ENCODE results near the gene SCG3.

The SCG3 gene

GRCh38 chr15:51680321-51680720 lies 982 bp upstream of the SCG3 start:
- DNase-seq: no peak

- DNase-seq: no peak
These were observed 6.3 kb downstream of the SCG3 start for GRCh38 chr15:51687565-51687964.

- no peak for DNase-seq
These were observed 7.6 kb downstream of the SCG3 start for GRCh38 chr15:51688863-51689262.

GRCh38 chr15:51692154-51692553 lies 10.9 kb downstream of the SCG3 start:
- peak; percentile 92 for DNase-seq

- no peak for DNase-seq
These were observed 15.3 kb downstream of the SCG3 start for GRCh38 chr15:51696566-51696965.

- DNase-seq: peak; percentile 38
These were observed 15.9 kb downstream of the SCG3 start for GRCh38 chr15:51697163-51697562.

GRCh38 chr15:51699373-51699772 lies 18.1 kb downstream of the SCG3 start:
- no peak for DNase-seq

GRCh38 chr15:51702710-51703109 lies 21.4 kb downstream of the SCG3 start:
- DNase-seq: no peak

GRCh38 chr15:51706291-51706690 lies 25.0 kb downstream of the SCG3 start:
- no peak for DNase-seq

GRCh38 chr15:51706926-51707608 lies 25.8 kb downstream of the SCG3 start:
- DNase-seq: no peak

GRCh38 chr15:51708013-51708412 lies 26.7 kb downstream of the SCG3 start:
- DNase-seq: no peak

GRCh38 chr15:51709031-51709430 lies 27.7 kb downstream of the SCG3 start:
- peak; percentile 77 for DNase-seq

- no peak for DNase-seq
These were observed 32.9 kb downstream of the SCG3 start for GRCh38 chr15:51714162-51714561.

GRCh38 chr15:51714911-51715310 lies 33.6 kb downstream of the SCG3 start:
- DNase-seq: no peak

GRCh38 chr15:51718219-51718618 lies 36.9 kb downstream of the SCG3 start:
- no peak for DNase-seq

- no peak for DNase-seq
These were observed 37.4 kb downstream of the SCG3 start for GRCh38 chr15:51718746-51719145.

- DNase-seq: no peak
These were observed 39.1 kb downstream of the SCG3 start for GRCh38 chr15:51720201-51720995.

- DNase-seq: peak; percentile 18
These were observed 40.1 kb downstream of the SCG3 start for GRCh38 chr15:51721199-51721960.

- no peak for DNase-seq
These were observed 42.9 kb downstream of the SCG3 start for GRCh38 chr15:51724199-51724598.

- no peak for DNase-seq
These were observed 43.4 kb downstream of the SCG3 start for GRCh38 chr15:51724673-51725072.

GRCh38 chr15:51726302-51727073 lies 45.2 kb downstream of the SCG3 start:
- peak; percentile 39 for DNase-seq

GRCh38 chr15:51727141-51727897 lies 46.0 kb downstream of the SCG3 start:
- DNase-seq: no peak
